ENCODE results near the gene EGFL8. TPM values are rescaled to one million over a fixed set of nuclear protein-coding genes. Genes with fewer than 3 reads are reported as not detected.

Gene EGFL8
- total RNA-seq, 1 donor from 2014 or later, result 6.3 TPM

GRCh38 chr6:32167154-32167760, 2.9 kb downstream of the EGFL8 start:
- ATAC-seq (no peak), DNase-seq (ENCODE audit: low spot score) (no peak)

- DNase-seq (ENCODE audit: low spot score) (no peak), ATAC-seq (no peak)
Observed at GRCh38 chr6:32167761-32168262, 3.4 kb downstream of the EGFL8 start.

GRCh38 chr6:32168350-32168749, 4.0 kb downstream of the EGFL8 start:
- ATAC-seq (no peak), DNase-seq (ENCODE audit: low spot score) (no peak)

- DNase-seq (ENCODE audit: low spot score) (no peak), ATAC-seq (peak; percentile 21)
Observed at GRCh38 chr6:32168807-32169591, 4.6 kb downstream of the EGFL8 start.

- no peak for DNase-seq (ENCODE audit: low spot score)
- no peak for ATAC-seq
Observed at GRCh38 chr6:32170294-32170693, 5.9 kb downstream of the EGFL8 start.

GRCh38 chr6:32171234-32171633, 6.8 kb downstream of the EGFL8 start:
- DNase-seq (ENCODE audit: low spot score) (no peak), ATAC-seq (no peak)

- DNase-seq (ENCODE audit: low spot score) (no peak), ATAC-seq (no peak)
Observed at GRCh38 chr6:32173051-32173727, 8.8 kb downstream of the EGFL8 start.

GRCh38 chr6:32174416-32174815, 10.0 kb downstream of the EGFL8 start:
- ATAC-seq (no peak), DNase-seq (ENCODE audit: low spot score) (no peak)

GRCh38 chr6:32175322-32175710, 10.9 kb downstream of the EGFL8 start:
- DNase-seq (ENCODE audit: low spot score) (no peak), ATAC-seq (no peak)

GRCh38 chr6:32175711-32176475, 11.5 kb downstream of the EGFL8 start, which contains the start of gene AGPAT1:
AGPAT1 (minus strand) TSS chr6:32176084; CDS start chr6:32171496, 4,588 bp downstream.
- ATAC-seq, result peak; percentile 74

GRCh38 chr6:32176476-32177182, 12.2 kb downstream of the EGFL8 start:
- DNase-seq (ENCODE audit: low spot score) (no peak), ATAC-seq (peak; percentile 16)

More at GRCh38 chr6:32175711-32176475, 11.5 kb downstream of the EGFL8 start, which contains the start of gene AGPAT1:
- DNase-seq (ENCODE audit: low spot score), result peak; percentile 99

- DNase-seq (ENCODE audit: low spot score) (no peak), ATAC-seq (peak; percentile 5)
Observed at GRCh38 chr6:32177183-32177787, 12.9 kb downstream of the EGFL8 start.

GRCh38 chr6:32177788-32178546, 13.6 kb downstream of the EGFL8 start, which contains the start of gene RNF5:
RNF5 (plus strand) TSS chr6:32178405; CDS start chr6:32178512, 107 bp downstream.
- ATAC-seq (peak; percentile 73), DNase-seq (ENCODE audit: low spot score) (peak; percentile 97)

- ATAC-seq (no peak), DNase-seq (ENCODE audit: low spot score) (no peak)
Observed at GRCh38 chr6:32178547-32179440, 14.4 kb downstream of the EGFL8 start.

- DNase-seq (ENCODE audit: low spot score) (no peak), ATAC-seq (no peak)
Observed at GRCh38 chr6:32179766-32180405, 15.5 kb downstream of the EGFL8 start.

GRCh38 chr6:32181148-32181702, 16.8 kb downstream of the EGFL8 start:
- ATAC-seq (no peak), DNase-seq (ENCODE audit: low spot score) (no peak)

GRCh38 chr6:32181915-32182529, 17.6 kb downstream of the EGFL8 start:
- DNase-seq (ENCODE audit: low spot score), result no peak
- no peak for ATAC-seq

Data from left lobe of liver (tissue), 2 donors.